SK-N-SH treated with all-trans-retinoic acid at 6 μM for 48 hours (cell line): ENCODE measurements around the gene S100A2.

Source experiments
- ESRRG ChIP-seq: fragments of 250-450 bp; sonication (Bioruptor Pico); IDR thresholded peaks from 2 replicates; pipeline ENCODE4 v1.6.1; 2021; ENCODE audit warnings: mild to moderate bottlenecking
- ZNF8 ChIP-seq: fragments of 450-650 bp; formaldehyde crosslinking; IDR thresholded peaks from 2 replicates; pipeline ENCODE4 v1.5.0; 2020; ENCODE audit warnings: mild to moderate bottlenecking, moderate library complexity
- TF ChIP-seq, protein P1 (sequence below): fragments of 250-450 bp; sonication (Bioruptor Pico); IDR thresholded peaks from 2 replicates; pipeline ENCODE4 v1.5.1; 2020; ENCODE audit warnings: low read depth, mild to moderate bottlenecking, moderate library complexity
- TF ChIP-seq, protein P2 (sequence below): fragments of 250-450 bp; sonication (Bioruptor Pico); IDR thresholded peaks from 2 replicates; pipeline ENCODE4 v1.8.0; 2020; ENCODE audit warnings: mild to moderate bottlenecking, moderate library complexity, borderline replicate concordance

DNA sequence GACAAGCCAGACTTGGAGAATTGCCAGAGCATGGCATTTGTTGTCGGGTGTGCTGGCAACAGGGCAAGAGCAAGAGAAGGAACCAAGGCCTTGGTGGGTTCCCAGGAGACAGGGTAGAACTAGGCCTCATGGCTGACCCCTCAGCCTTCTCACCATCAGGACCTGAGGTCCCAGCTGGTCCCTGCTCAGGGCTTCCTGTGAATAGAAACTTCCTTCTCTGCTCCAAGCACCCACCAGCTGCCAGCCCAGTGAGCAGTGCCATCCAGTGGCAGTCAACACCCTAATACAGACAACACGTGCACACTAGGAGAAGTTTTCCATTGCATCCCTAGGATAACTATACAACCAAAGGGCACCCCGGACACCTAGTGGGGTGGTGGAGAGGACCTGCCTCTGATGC lies 52.6 kb downstream of the S100A2 start:
- TF ChIP-seq, protein P1, sequence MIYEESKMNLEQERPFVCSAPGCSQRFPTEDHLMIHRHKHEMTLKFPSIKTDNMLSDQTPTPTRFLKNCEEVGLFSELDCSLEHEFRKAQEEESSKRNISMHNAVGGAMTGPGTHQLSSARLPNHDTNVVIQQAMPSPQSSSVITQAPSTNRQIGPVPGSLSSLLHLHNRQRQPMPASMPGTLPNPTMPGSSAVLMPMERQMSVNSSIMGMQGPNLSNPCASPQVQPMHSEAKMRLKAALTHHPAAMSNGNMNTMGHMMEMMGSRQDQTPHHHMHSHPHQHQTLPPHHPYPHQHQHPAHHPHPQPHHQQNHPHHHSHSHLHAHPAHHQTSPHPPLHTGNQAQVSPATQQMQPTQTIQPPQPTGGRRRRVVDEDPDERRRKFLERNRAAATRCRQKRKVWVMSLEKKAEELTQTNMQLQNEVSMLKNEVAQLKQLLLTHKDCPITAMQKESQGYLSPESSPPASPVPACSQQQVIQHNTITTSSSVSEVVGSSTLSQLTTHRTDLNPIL (CRISPR knock-in tag) = no peak
- TF ChIP-seq, protein P2, sequence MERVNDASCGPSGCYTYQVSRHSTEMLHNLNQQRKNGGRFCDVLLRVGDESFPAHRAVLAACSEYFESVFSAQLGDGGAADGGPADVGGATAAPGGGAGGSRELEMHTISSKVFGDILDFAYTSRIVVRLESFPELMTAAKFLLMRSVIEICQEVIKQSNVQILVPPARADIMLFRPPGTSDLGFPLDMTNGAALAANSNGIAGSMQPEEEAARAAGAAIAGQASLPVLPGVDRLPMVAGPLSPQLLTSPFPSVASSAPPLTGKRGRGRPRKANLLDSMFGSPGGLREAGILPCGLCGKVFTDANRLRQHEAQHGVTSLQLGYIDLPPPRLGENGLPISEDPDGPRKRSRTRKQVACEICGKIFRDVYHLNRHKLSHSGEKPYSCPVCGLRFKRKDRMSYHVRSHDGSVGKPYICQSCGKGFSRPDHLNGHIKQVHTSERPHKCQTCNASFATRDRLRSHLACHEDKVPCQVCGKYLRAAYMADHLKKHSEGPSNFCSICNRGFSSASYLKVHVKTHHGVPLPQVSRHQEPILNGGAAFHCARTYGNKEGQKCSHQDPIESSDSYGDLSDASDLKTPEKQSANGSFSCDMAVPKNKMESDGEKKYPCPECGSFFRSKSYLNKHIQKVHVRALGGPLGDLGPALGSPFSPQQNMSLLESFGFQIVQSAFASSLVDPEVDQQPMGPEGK (CRISPR knock-in tag) = no peak
- TF ChIP-seq ESRRG (no peak), ZNF8 (CRISPR knock-in tag) (no peak)
